GM12878 (cell line): ENCODE measurements around the gene RPL3. TPM values are rescaled to one million over a fixed set of nuclear protein-coding genes. Genes with fewer than 3 reads are reported as not detected.

ENCODE experiments used
- BRCA1 ChIP-seq: IDR thresholded peaks from 2 replicates; pipeline ENCODE4 v1.6.1; 2011; ENCODE audit warnings: low read depth, low read length, improper control_type of control experiment
- CREB1 ChIP-seq: IDR thresholded peaks from 2 replicates; pipeline ENCODE4 v1.6.1; 2012; ENCODE audit warnings: low read depth, mild to moderate bottlenecking, inconsistent platforms
- EGR1 ChIP-seq, 2 experiments: IDR thresholded peaks; 1 replicate in 1 of 2; 2 replicates in 1 of 2; pipeline ENCODE4 v1.6.1; 2011 to 2012; ENCODE audit warnings: low read depth in 2 of 2, low read length in 2 of 2, borderline replicate concordance in 1 of 2, mild to moderate bottlenecking in 1 of 2, moderate library complexity in 1 of 2
- HDGF ChIP-seq: fragments of 450-650 bp; IDR thresholded peaks from 2 replicates; pipeline ENCODE4 v1.6.1; 2016; ENCODE audit warnings: antibody characterized with exemption
- MAX ChIP-seq: IDR thresholded peaks from 2 replicates; pipeline ENCODE4 v1.6.1; 2012; ENCODE audit warnings: low read depth, low read length, improper control_type of control experiment
- MLLT1 ChIP-seq: fragments of 450-650 bp; IDR thresholded peaks from 2 replicates; pipeline ENCODE4 v1.6.1; 2016; ENCODE audit warnings: mild to moderate bottlenecking
- NFIC ChIP-seq: IDR thresholded peaks from 2 replicates; pipeline ENCODE4 v1.6.1; 2012; ENCODE audit warnings: low read depth, mild to moderate bottlenecking, inconsistent platforms, low read length, moderate library complexity
- NR2C1 ChIP-seq: fragments of 450-650 bp; IDR thresholded peaks from 2 replicates; pipeline ENCODE4 v1.6.1; 2017; ENCODE audit warnings: antibody characterized with exemption, mild to moderate bottlenecking, moderate library complexity
- RFX5 ChIP-seq: IDR thresholded peaks from 2 replicates; pipeline ENCODE4 v1.6.1; 2011; ENCODE audit warnings: low read depth, low read length, improper control_type of control experiment
- SREBF1 ChIP-seq: IDR thresholded peaks from 2 replicates; pipeline ENCODE4 v1.6.1; 2012; ENCODE audit warnings: mild to moderate bottlenecking, low read length
- TBL1XR1 ChIP-seq: IDR thresholded peaks from 2 replicates; pipeline ENCODE4 v1.6.1; 2012; ENCODE audit warnings: low read depth, low read length, improper control_type of control experiment
- YBX1 ChIP-seq: fragments of 450-650 bp; IDR thresholded peaks from 2 replicates; pipeline ENCODE4 v1.6.1; 2016; ENCODE audit warnings: antibody characterized with exemption
- ZBED1 ChIP-seq: IDR thresholded peaks from 2 replicates; pipeline ENCODE4 v1.6.1; 2016; ENCODE audit warnings: borderline replicate concordance
- ZNF592 ChIP-seq: fragments of 450-650 bp; IDR thresholded peaks from 2 replicates; pipeline ENCODE4 v1.6.1; 2017; ENCODE audit warnings: mild to moderate bottlenecking, moderate library complexity
- ZSCAN29 ChIP-seq: fragments of 450-650 bp; IDR thresholded peaks from 2 replicates; pipeline ENCODE4 v1.6.1; 2017; ENCODE audit warnings: mild to moderate bottlenecking, moderate library complexity
- polyA plus RNA-seq, 11 experiments: library from polyadenylated mRNA; depleted of rRNA in 4 of 11; unstranded in 6 of 11; stranded (reverse) in 5 of 11; fragments of >200 nt; fragmentation: Nextera tagmentation in 4 of 11; fragmentation: Illumina TruSeq in 1 of 11; extraction: Ambion mirVana in 4 of 11; extraction: Trizol in 1 of 11; gene quantifications; 1 replicate in 1 of 11; 2 replicates in 10 of 11; pipeline versions ENCODE4 v1.2.1 to v1.2.3, GENCODE V29; 2011 to 2016; ENCODE audit warnings: inconsistent platforms in 2 of 11, missing spikeins in 2 of 11, low read depth in 1 of 11
- total RNA-seq, 4 experiments: library from RNA; depleted of rRNA in 3 of 4; stranded (reverse); fragments of >200 nt in 3 of 4; fragmentation: Illumina TruSeq in 1 of 4; extraction: Trizol in 1 of 4; gene quantifications; 2 replicates each; pipeline versions ENCODE4 v1.2.1 to v1.2.3, GENCODE V29; 2013 to 2021
- TF ChIP-seq, protein P1 (sequence below): fragments of 450-650 bp; IDR thresholded peaks from 2 replicates; pipeline ENCODE4 v1.6.1; 2018; ENCODE audit warnings: mild to moderate bottlenecking, low read depth, moderate library complexity; ENCODE audit not compliant: partially characterized antibody
- TF ChIP-seq, protein P2 (sequence below): fragments of 450-650 bp; IDR thresholded peaks from 2 replicates; pipeline ENCODE4 v1.6.1; 2017; ENCODE audit warnings: low read depth, mild to moderate bottlenecking, moderate library complexity
- TF ChIP-seq, protein P3 (sequence below): IDR thresholded peaks from 2 replicates; pipeline ENCODE4 v1.6.1; 2012; ENCODE audit warnings: low read depth, low read length, improper control_type of control experiment

The RPL3 gene
- total and polyA plus RNA-seq, 10 of the 15 experiments (the other 5 are each of a cell fraction or from before 2014, with no cell fraction given): 1,534 to 6,791 (median 3,992) TPM

DNA sequence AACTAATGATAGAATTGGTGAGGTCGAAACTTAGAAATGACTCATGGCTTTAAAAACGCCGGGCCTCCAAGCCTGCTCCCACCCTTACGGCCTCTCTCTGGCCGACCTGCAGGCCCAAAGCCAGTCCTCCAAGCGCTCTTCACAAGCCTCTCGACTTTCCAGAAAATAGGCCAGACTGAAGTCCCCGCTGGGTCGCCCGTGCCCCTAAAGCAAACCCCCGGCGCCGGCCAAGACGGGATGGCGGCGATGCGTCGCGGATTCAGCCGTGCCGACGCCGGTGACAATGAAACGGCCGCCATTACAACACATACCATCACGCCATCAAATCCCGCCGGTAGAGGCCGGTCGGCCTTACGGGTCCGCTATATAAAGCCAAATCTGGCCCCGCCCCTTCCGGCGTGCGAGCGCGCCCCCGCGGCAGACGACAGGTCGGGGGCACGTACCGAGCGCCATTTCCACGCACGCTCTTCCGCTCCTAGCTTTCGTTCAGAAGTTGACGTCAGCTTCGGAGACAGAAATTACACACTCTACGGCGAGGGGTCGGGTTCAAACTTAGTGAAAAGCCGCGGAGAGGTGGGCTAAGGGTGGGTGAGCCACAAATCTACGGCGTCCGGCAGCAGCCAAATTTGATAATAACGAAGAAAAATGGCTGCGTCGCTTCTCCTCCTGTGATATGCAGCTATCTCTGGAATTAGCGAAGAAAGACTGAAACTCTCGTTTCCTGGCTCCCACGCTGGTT lies at the start of gene RPL3 (continued):
- TF ChIP-seq TBL1XR1: no peak; the same call in none of the 2 replicates
- TF ChIP-seq, protein P1, sequence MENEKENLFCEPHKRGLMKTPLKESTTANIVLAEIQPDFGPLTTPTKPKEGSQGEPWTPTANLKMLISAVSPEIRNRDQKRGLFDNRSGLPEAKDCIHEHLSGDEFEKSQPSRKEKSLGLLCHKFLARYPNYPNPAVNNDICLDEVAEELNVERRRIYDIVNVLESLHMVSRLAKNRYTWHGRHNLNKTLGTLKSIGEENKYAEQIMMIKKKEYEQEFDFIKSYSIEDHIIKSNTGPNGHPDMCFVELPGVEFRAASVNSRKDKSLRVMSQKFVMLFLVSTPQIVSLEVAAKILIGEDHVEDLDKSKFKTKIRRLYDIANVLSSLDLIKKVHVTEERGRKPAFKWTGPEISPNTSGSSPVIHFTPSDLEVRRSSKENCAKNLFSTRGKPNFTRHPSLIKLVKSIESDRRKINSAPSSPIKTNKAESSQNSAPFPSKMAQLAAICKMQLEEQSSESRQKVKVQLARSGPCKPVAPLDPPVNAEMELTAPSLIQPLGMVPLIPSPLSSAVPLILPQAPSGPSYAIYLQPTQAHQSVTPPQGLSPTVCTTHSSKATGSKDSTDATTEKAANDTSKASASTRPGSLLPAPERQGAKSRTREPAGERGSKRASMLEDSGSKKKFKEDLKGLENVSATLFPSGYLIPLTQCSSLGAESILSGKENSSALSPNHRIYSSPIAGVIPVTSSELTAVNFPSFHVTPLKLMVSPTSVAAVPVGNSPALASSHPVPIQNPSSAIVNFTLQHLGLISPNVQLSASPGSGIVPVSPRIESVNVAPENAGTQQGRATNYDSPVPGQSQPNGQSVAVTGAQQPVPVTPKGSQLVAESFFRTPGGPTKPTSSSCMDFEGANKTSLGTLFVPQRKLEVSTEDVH: peak; percentile 36
- TF ChIP-seq, protein P2, sequence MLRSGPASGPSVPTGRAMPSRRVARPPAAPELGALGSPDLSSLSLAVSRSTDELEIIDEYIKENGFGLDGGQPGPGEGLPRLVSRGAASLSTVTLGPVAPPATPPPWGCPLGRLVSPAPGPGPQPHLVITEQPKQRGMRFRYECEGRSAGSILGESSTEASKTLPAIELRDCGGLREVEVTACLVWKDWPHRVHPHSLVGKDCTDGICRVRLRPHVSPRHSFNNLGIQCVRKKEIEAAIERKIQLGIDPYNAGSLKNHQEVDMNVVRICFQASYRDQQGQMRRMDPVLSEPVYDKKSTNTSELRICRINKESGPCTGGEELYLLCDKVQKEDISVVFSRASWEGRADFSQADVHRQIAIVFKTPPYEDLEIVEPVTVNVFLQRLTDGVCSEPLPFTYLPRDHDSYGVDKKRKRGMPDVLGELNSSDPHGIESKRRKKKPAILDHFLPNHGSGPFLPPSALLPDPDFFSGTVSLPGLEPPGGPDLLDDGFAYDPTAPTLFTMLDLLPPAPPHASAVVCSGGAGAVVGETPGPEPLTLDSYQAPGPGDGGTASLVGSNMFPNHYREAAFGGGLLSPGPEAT: peak; percentile 86
- TF ChIP-seq SREBF1: 0 out of 2 replicates have a peak, but pooled peaks have one; percentile 33
- TF ChIP-seq ZSCAN29: no peak
- peak; percentile 94 for TF ChIP-seq MLLT1
- TF ChIP-seq BRCA1: no peak
- TF ChIP-seq, protein P3, sequence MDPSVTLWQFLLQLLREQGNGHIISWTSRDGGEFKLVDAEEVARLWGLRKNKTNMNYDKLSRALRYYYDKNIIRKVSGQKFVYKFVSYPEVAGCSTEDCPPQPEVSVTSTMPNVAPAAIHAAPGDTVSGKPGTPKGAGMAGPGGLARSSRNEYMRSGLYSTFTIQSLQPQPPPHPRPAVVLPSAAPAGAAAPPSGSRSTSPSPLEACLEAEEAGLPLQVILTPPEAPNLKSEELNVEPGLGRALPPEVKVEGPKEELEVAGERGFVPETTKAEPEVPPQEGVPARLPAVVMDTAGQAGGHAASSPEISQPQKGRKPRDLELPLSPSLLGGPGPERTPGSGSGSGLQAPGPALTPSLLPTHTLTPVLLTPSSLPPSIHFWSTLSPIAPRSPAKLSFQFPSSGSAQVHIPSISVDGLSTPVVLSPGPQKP: peak; percentile 19; the same call in 1 of the 2 replicates
- no peak for TF ChIP-seq RFX5
- no peak for TF ChIP-seq YBX1
- peak; percentile 77 to 93; a peak in 2 of 3 replicates for TF ChIP-seq EGR1 (IDR thresholded peaks at IDR 0.05; ENCODE audit: borderline replicate concordance in 1 of 2, low read depth in 2 of 2, low read length in 2 of 2)
- peak; percentile 94 for TF ChIP-seq CREB1
- TF ChIP-seq MAX: peak; percentile 41; the same call in 1 of the 2 replicates
- TF ChIP-seq ZBED1: peak; percentile 86
- no peak; the same call in 1 of the 2 replicates for TF ChIP-seq ZNF592
- TF ChIP-seq NFIC: peak; percentile 67
- no peak for TF ChIP-seq HDGF
- TF ChIP-seq NR2C1: peak; percentile 82
